Adrenal gland (tissue), 12 donors: ENCODE results near the gene HBP1. TPM values are rescaled to one million over a fixed set of nuclear protein-coding genes. Genes with fewer than 3 reads are reported as not detected.

ENCODE experiments used
- DNase-seq, 7 donors: peaks; one replicate each; pipeline ENCODE4 v3.0.0-alpha.2; 2019 to 2020
- H3K27ac ChIP-seq, 5 donors: fragments of 200-600 bp; sonication (generic) in 4 of 5; 1 replicate in 3 of 5; 2 replicates in 2 of 5; pipeline versions ENCODE4 v1.5.1 to v1.8.0; 2016 to 2020; ENCODE audit warnings: mild to moderate bottlenecking in 1 of 5
- H3K27me3 ChIP-seq: fragments of 200-600 bp; 2 replicates; pipeline ENCODE4 v1.8.0; 2021
- H3K36me3 ChIP-seq, 2 donors: fragments of 200-600 bp; replicated peaks in 1 of 2; 1 replicate in 1 of 2; 2 replicates in 1 of 2; pipeline versions ENCODE4 v1.5.1 to v1.8.0; 2018 to 2022
- H3K4me1 ChIP-seq, 2 donors: fragments of 200-600 bp; replicated peaks in 1 of 2; 1 replicate in 1 of 2; 2 replicates in 1 of 2; pipeline versions ENCODE4 v1.5.1 to v1.8.0; 2018 to 2021
- H3K4me3 ChIP-seq, 4 donors: fragments of 200-600 bp; sonication (generic) in 3 of 4; one replicate each; pipeline ENCODE4 v1.5.1; 2016 to 2018
- H3K9me3 ChIP-seq, 3 donors: fragments of 200-600 bp; sonication (generic) in 1 of 3; replicated peaks in 1 of 3; 1 replicate in 2 of 3; 2 replicates in 1 of 3; pipeline versions ENCODE4 v1.5.1 to v1.8.0; 2016 to 2021
- POLR2A ChIP-seq, 2 donors: fragments of 450-650 bp; IDR thresholded peaks; one replicate each; pipeline ENCODE4 v1.6.1; 2017; ENCODE audit warnings: antibody characterized with exemption in 2 of 2, mild to moderate bottlenecking in 2 of 2, moderate library complexity in 1 of 2
- WGBS, 4 donors: extraction: QIAGEN DNeasy Blood & Tissue Kit in 2 of 4; methylation state at CpG; one replicate each; pipeline versions ENCODE4 v1.1.5 to v1.1.7; 2013 to 2017; 5-methylcytosine and 5-hydroxymethylcytosine counted together
- intact Hi-C, 2 donors: fragments of 100-400 bp; cut with DNase I; formaldehyde crosslinking; loops; one replicate each; pipeline versions ENCODE4 v1.14.1 to v1.15.0; 2022 to 2023
- polyA plus RNA-seq, 3 donors: library from polyadenylated mRNA; stranded (reverse); fragments of 200-250 nt in 2 of 3; fragments of 350-450 nt in 1 of 3; fragmentation: Illumina TruSeq in 1 of 3; extraction: RNeasy Lipid Tissue Mini Kit (QIAGEN cat#74804) in 1 of 3; gene quantifications; one replicate each; pipeline ENCODE4 v1.2.3, GENCODE V29; 2013 to 2014
- total RNA-seq, 9 donors: library from RNA; depleted of rRNA in 4 of 9; stranded (reverse); fragments of >200 nt in 4 of 9; fragments of 120-200 nt in 1 of 9; fragmentation: NEBNext Ultra II Directional in 1 of 9; extraction: Animal tissue kit (Norgen Biotek cat#: 25700) in 1 of 9; gene quantifications; one replicate each; pipeline versions ENCODE4 v1.1.0 to v1.2.4, GENCODE V29; 2013 to 2023
- TF ChIP-seq, protein P1 (sequence below), 6 experiments: fragments of 450-650 bp in 4 of 6; fragments of 200-600 bp in 2 of 6; sonication (generic) in 1 of 6; IDR thresholded peaks; 1 replicate in 5 of 6; 2 replicates in 1 of 6; pipeline versions ENCODE4 v1.5.1 to v1.8.0; 2016 to 2021; ENCODE audit warnings: antibody characterized with exemption in 6 of 6, mild to moderate bottlenecking in 2 of 6, moderate library complexity in 1 of 6
- donor health status: healthy with polysubstance abuse.
- donor health status: Bipolar disorder and iron deficiency.
- donor health status: DM: yes; HTN: yes; CAD: no.
- donor health status: DM: no; HTN: no; CAD: no.
- donor health status: DM: no; HTN: no; CAD: no.
- donor health status: DM: yes; HTN: yes; CAD: no.

HBP1 gene
- total and polyA plus RNA-seq, 12 donors: 36.2 to 158 (median 84.7) TPM

DNA sequence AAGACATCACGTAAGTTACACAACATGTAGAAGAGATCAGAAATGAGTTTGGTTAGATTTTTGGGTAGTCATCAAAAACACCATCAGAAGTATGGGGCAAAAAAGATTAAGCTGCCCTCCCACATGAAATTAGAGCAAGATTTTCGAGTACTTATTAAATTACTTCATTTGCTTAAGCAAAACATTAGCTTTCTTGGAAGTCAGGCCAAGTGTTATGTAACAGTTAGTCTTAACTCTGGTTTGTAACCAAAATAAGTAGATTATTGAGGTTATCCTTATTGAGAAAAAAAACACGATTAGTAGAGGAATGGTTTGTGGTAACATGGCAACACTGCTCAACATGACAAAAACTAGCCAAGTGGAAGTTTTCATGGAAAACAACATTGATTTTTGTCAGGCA is 37.9 kb downstream of the HBP1 start:
- DNase-seq: no peak
- TF ChIP-seq, protein P1, sequence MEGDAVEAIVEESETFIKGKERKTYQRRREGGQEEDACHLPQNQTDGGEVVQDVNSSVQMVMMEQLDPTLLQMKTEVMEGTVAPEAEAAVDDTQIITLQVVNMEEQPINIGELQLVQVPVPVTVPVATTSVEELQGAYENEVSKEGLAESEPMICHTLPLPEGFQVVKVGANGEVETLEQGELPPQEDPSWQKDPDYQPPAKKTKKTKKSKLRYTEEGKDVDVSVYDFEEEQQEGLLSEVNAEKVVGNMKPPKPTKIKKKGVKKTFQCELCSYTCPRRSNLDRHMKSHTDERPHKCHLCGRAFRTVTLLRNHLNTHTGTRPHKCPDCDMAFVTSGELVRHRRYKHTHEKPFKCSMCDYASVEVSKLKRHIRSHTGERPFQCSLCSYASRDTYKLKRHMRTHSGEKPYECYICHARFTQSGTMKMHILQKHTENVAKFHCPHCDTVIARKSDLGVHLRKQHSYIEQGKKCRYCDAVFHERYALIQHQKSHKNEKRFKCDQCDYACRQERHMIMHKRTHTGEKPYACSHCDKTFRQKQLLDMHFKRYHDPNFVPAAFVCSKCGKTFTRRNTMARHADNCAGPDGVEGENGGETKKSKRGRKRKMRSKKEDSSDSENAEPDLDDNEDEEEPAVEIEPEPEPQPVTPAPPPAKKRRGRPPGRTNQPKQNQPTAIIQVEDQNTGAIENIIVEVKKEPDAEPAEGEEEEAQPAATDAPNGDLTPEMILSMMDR (IDR thresholded peaks at IDR 0.05): no peak
- TF ChIP-seq POLR2A (IDR thresholded peaks at IDR 0.05): no peak
- Histone ChIP-seq H3K27ac (peak overlapping the region in 1 of 5 donors; percentile 42), H3K4me1 (peaks cover 0 to 8% of the 10 kb centered on the region in 2 donors), H3K9me3 (no peaks in the 10 kb centered on the region), H3K27me3 (no peaks in the 10 kb centered on the region), H3K36me3 (peaks cover 0 to 41% of the 10 kb centered on the region in 2 donors), H3K4me3 (no peak overlapping the region)
- intact Hi-C loops: loop anchor here in 1 of 2 donors (10.0 kb wide), 1 partner anchor 518 kb away; no protein-coding TSS in a partner anchor
- WGBS, 4 donors: 57 to 71% (median 64%) methylated on average over 3 of the region's 3 CpGs

DNA sequence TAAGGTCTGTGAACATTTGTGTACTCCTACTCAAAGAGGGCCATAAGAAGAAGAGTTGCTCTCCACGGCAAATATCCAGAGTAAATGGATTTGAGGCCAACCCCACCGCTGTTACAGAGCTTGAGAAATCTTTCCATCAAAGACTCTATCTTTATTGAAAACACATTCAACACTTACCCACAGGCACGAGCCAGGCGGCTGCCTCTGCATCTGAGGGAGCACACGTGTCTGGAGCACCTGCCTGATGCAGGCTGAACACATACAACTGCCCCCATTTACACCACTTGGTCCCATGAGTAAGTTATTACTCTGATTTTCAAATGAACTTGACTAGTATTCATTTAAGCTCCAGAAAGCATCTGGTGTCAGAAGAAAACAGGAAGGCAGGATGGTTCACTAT is 38.7 kb downstream of the HBP1 start:
- Histone ChIP-seq H3K27me3 (no peaks in the 10 kb centered on the region), H3K9me3 (no peaks in the 10 kb centered on the region), H3K4me1 (peaks cover 0 to 8% of the 10 kb centered on the region in 2 donors), H3K4me3 (no peak overlapping the region), H3K36me3 (peaks cover 0 to 34% of the 10 kb centered on the region in 2 donors), H3K27ac (peak overlapping the region in 2 of 5 donors; percentile 42 to 66)
- DNase-seq: no peak
- 91 to 97% (median 94%) methylated on average over 5 of the region's 5 CpGs for WGBS, 4 donors
- TF ChIP-seq POLR2A (IDR thresholded peaks at IDR 0.05): no peak
- TF ChIP-seq, protein P1 (IDR thresholded peaks at IDR 0.05): no peak
- intact Hi-C loops: loop anchor here in 1 of 2 donors (10.0 kb wide), 1 partner anchor 517 kb away; no protein-coding TSS in a partner anchor

DNA sequence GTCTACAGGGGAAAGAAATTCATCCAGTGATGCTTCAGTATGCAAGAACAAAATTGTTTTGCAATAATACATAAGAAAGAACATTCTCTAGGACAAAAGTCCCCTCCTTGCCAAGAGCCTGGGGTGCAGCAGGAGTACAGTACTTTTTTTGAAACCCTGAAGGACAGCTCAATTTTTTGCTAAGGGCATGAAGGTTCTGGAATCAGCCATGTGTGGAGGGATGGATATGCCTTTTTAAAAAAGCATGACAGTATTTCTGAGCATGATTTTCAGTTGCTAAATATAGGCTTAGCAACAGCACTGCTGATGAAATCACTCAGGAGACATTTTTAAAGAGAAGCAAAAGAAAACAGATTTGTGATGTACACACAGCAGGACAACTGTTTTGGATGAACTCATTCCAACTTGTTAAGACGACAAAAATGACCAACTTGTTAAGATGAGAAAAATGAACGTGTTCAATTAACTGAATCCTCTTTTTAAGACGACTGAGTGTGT is 39.3 kb downstream of the HBP1 start:
- H3K4me3 ChIP-seq: no peak overlapping the region
- intact Hi-C loops: loop anchor here in 1 of 2 donors (10.0 kb wide), 1 partner anchor 517 kb away; no protein-coding TSS in a partner anchor

DNA sequence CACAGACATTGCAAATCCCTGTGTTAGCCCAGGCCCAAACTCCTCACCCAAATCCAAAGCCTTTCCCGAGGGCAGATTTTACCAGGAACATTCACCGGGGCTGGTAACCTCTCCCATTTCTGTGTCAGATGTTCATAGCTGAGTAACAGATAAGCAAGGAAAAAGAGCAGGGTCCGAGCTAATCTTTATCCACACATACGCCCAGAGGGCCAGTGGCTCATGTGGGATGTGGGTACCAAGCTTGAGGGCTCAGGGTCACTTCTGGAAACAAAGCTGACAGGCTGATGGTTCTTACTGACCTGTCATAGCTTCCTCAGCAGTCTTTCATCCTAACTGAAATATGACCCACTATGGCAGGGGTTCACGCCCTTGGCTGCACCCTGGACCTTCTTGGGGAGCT is 39.8 kb downstream of the HBP1 start:
- peaks cover 0 to 22% of the 10 kb centered on the region in 2 donors for H3K36me3 ChIP-seq
- H3K4me3 ChIP-seq: no peak overlapping the region
- H3K27me3 ChIP-seq: no peaks in the 10 kb centered on the region
- intact Hi-C loops: loop anchor here in 1 of 2 donors (10.0 kb wide), 1 partner anchor 516 kb away; no protein-coding TSS in a partner anchor
- no peaks in the 10 kb centered on the region for H3K9me3 ChIP-seq
- DNase-seq: no peak
- H3K27ac ChIP-seq: peak overlapping the region in 2 of 5 donors; percentile 42 to 54
- TF ChIP-seq, protein P1 (IDR thresholded peaks at IDR 0.05): no peak
- TF ChIP-seq POLR2A (IDR thresholded peaks at IDR 0.05): no peak
- H3K4me1 ChIP-seq: peaks cover 0 to 8% of the 10 kb centered on the region in 2 donors
- 88 to 97% (median 92%) methylated on average over 5 of the region's 5 CpGs for WGBS, 4 donors

More for the DNA sequence above, 39.3 kb downstream of the HBP1 start:
- Histone ChIP-seq H3K36me3 (peaks cover 0 to 27% of the 10 kb centered on the region in 2 donors), H3K27ac (peak overlapping the region in 2 of 5 donors; percentile 42 to 66), H3K4me1 (peaks cover 0 to 8% of the 10 kb centered on the region in 2 donors), H3K9me3 (no peaks in the 10 kb centered on the region), H3K27me3 (no peaks in the 10 kb centered on the region)
- WGBS, 4 donors: 65 to 81% (median 69%) methylated on average over 3 of the region's 3 CpGs
- no peak for TF ChIP-seq POLR2A (IDR thresholded peaks at IDR 0.05)
- TF ChIP-seq, protein P1 (IDR thresholded peaks at IDR 0.05): no peak
- DNase-seq: no peak
